Measurements from ENCODE around the gene MRPL11. TPM values are rescaled to one million over a fixed set of nuclear protein-coding genes. Genes with fewer than 3 reads are reported as not detected.
A peak's percentile ranks its signal among the peaks of the same experiment; 100 is the strongest.

The MRPL11 gene
- total and polyA plus RNA-seq, 2 of the 13 experiments (the other 11 are each of a cell fraction or from before 2014, with no cell fraction given), result 72.9 to 176 TPM

- no peak for TF ChIP-seq SRSF4 (IDR thresholded peaks at IDR 0.05; ENCODE audit: low read depth, low read length, poor library complexity, severe bottlenecking)
- no peak for TF ChIP-seq ZNF576 (CRISPR knock-in tag; IDR thresholded peaks at IDR 0.05)
- TF ChIP-seq GTF3A (CRISPR knock-in tag; conservative IDR thresholded peaks at IDR 0.05), result no peak
- TF ChIP-seq THYN1 (CRISPR knock-in tag; IDR thresholded peaks at IDR 0.05; ENCODE audit: borderline replicate concordance, low read depth), result no peak
- TF ChIP-seq, protein P1, sequence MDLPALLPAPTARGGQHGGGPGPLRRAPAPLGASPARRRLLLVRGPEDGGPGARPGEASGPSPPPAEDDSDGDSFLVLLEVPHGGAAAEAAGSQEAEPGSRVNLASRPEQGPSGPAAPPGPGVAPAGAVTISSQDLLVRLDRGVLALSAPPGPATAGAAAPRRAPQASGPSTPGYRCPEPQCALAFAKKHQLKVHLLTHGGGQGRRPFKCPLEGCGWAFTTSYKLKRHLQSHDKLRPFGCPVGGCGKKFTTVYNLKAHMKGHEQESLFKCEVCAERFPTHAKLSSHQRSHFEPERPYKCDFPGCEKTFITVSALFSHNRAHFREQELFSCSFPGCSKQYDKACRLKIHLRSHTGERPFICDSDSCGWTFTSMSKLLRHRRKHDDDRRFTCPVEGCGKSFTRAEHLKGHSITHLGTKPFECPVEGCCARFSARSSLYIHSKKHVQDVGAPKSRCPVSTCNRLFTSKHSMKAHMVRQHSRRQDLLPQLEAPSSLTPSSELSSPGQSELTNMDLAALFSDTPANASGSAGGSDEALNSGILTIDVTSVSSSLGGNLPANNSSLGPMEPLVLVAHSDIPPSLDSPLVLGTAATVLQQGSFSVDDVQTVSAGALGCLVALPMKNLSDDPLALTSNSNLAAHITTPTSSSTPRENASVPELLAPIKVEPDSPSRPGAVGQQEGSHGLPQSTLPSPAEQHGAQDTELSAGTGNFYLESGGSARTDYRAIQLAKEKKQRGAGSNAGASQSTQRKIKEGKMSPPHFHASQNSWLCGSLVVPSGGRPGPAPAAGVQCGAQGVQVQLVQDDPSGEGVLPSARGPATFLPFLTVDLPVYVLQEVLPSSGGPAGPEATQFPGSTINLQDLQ (CRISPR knock-in tag; IDR thresholded peaks at IDR 0.05), result peak; percentile 92; the same call in 1 of the 2 replicates
- TF ChIP-seq FOSL1 (CRISPR knock-in tag; IDR thresholded peaks at IDR 0.05; ENCODE audit: borderline replicate concordance), result no peak
- TF ChIP-seq IKZF4 (CRISPR knock-in tag; IDR thresholded peaks at IDR 0.05; ENCODE audit: borderline replicate concordance, low read depth, not compliant biosample characterization), result peak; percentile 2
- TF ChIP-seq ZNF441 (CRISPR knock-in tag; IDR thresholded peaks at IDR 0.05; ENCODE audit: borderline replicate concordance), result peak; percentile 47; the same call in 1 of the 2 replicates
- TF ChIP-seq ZNF235 (CRISPR knock-in tag; IDR thresholded peaks at IDR 0.05; ENCODE audit: borderline replicate concordance), result no peak; the same call in 1 of the 2 replicates
- no peak for TF ChIP-seq HMGXB3 (CRISPR knock-in tag; IDR thresholded peaks at IDR 0.05; ENCODE audit: borderline replicate concordance)
- TF ChIP-seq ZFP37 (CRISPR knock-in tag; IDR thresholded peaks at IDR 0.05; ENCODE audit: borderline replicate concordance), result no peak
- TF ChIP-seq ZNF512B (CRISPR knock-in tag; IDR thresholded peaks at IDR 0.05; ENCODE audit: borderline replicate concordance), result no peak
- no peak for TF ChIP-seq ZNF367 (CRISPR knock-in tag; IDR thresholded peaks at IDR 0.05; ENCODE audit: borderline replicate concordance)
- TF ChIP-seq GTF2F1 (IDR thresholded peaks at IDR 0.05; ENCODE audit: low read length), result no peak
- TF ChIP-seq CREB3 (CRISPR knock-in tag; IDR thresholded peaks at IDR 0.05), result no peak
Measured at GRCh38 chr11:66480117-66480938, 41.7 kb upstream of the MRPL11 start, which contains the start of gene DPP3 (continued).

Data from HepG2 (cell line).